Upper lobe of left lung (tissue), 6 donors: Measurements from ENCODE around the gene RBFOX2. TPM values are rescaled to one million over a fixed set of nuclear protein-coding genes. Genes with fewer than 3 reads are reported as not detected.

Experiments
- ATAC-seq, 2 donors: fragments of 200-7000 bp; cut with Tn5 transposase; one replicate each; pipeline ENCODE4 v1.9.1; 2022; ENCODE audit warnings: mild to moderate bottlenecking in 2 of 2, moderate library complexity in 2 of 2; ENCODE audit not compliant: low FRiP score in 2 of 2
- DNase-seq, 2 donors: peaks; one replicate each; pipeline ENCODE4 v3.0.0-alpha.2; 2019 to 2020
- H3K27ac ChIP-seq, 4 donors: fragments of 200-600 bp; sonication (generic); one replicate each; pipeline ENCODE4 v1.5.1; 2016 to 2019
- H3K27me3 ChIP-seq, 4 donors: fragments of 200-600 bp; sonication (generic); one replicate each; pipeline ENCODE4 v1.5.1; 2017 to 2019
- H3K36me3 ChIP-seq, 4 donors: fragments of 200-600 bp; sonication (generic); one replicate each; pipeline ENCODE4 v1.5.1; 2016 to 2019
- H3K4me1 ChIP-seq, 4 donors: fragments of 200-600 bp; sonication (generic); one replicate each; pipeline ENCODE4 v1.5.1; 2018 to 2019
- H3K4me3 ChIP-seq, 4 donors: fragments of 200-600 bp; sonication (generic); one replicate each; pipeline ENCODE4 v1.5.1; 2017 to 2019; ENCODE audit warnings: mild to moderate bottlenecking in 2 of 4, moderate library complexity in 1 of 4
- H3K9me3 ChIP-seq, 4 donors: fragments of 200-600 bp; sonication (generic); one replicate each; pipeline ENCODE4 v1.5.1; 2018 to 2019
- EP300 ChIP-seq, 4 donors: sonication (generic); formaldehyde crosslinking; IDR thresholded peaks; one replicate each; pipeline ENCODE4 v1.5.1; 2017; ENCODE audit warnings: antibody characterized with exemption in 4 of 4, control low read depth in 2 of 4
- POLR2A ChIP-seq, 4 donors: fragments of 450-650 bp; IDR thresholded peaks; one replicate each; pipeline ENCODE4 v1.5.1; 2016 to 2017; ENCODE audit warnings: antibody characterized with exemption in 4 of 4, mild to moderate bottlenecking in 2 of 4
- POLR2AphosphoS5 ChIP-seq, 2 donors: sonication (generic); formaldehyde crosslinking; IDR thresholded peaks; one replicate each; pipeline ENCODE4 v1.5.1; 2017; ENCODE audit warnings: antibody characterized with exemption in 2 of 2
- WGBS, 2 donors: methylation state at CpG; one replicate each; pipeline ENCODE4 v1.1.5; 2017 to 2018; 5-methylcytosine and 5-hydroxymethylcytosine counted together
- total RNA-seq, 6 donors: library from RNA; depleted of rRNA in 4 of 6; stranded (reverse); fragments of >200 nt in 4 of 6; gene quantifications; one replicate each; pipeline versions ENCODE4 v1.1.0 to v1.2.1, GENCODE V29; 2016 to 2021
- TF ChIP-seq, protein P1 (sequence below), 6 experiments: fragments of 450-650 bp in 4 of 6; fragments of 200-600 bp in 2 of 6; sonication (generic) in 2 of 6; IDR thresholded peaks; one replicate each; pipeline ENCODE4 v1.5.1; 2016 to 2019; ENCODE audit warnings: antibody characterized with exemption in 6 of 6
- donor health status: DM: no; HTN: no; CAD: no; lungs with moderate emphysema.
- donor health status: DM: no; HTN: yes; CAD: no; lungs with severe emphysema.

The RBFOX2 gene
- total RNA-seq, 6 donors from 2014 or later, result 47.8 to 86.4 (median 54.5) TPM

DNA sequence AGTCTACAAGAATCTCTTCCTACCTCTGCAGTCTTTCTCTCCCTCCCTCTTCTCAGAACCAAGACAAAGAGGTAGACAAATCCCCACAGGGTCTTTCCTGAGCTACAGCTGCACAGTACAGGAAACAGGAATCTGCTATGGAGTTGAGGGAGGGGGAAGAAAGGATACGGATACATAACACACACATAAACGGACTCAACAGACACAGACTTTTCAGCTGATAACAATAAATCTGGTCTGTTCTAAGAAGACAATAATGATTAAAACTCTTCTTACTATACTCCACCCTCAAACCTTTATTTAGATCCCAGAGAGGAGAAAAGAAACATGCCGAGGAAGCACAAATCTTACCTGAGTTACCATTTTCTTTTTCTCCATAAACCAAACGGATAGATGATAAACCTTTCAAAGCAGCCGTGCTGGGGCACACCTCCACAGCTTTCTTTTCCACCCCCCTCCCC, 188.8 kb downstream of the RBFOX2 start:
- Histone ChIP-seq H3K27me3 (no peaks in the 10 kb centered on the region), H3K36me3 (no peaks in the 10 kb centered on the region), H3K4me1 (peaks cover 32 to 56% (median 46%) of the 10 kb centered on the region in 4 donors), H3K9me3 (no peaks in the 10 kb centered on the region), H3K27ac (peak overlapping the region; percentile 50 to 87 (median 78)), H3K4me3 (peak overlapping the region; percentile 24 to 51 (median 46))
- ATAC-seq (peak in 1 of 2 donors; percentile 34), DNase-seq (no peak)
- WGBS, 2 donors, result 2% methylated on average over 5 of the region's 5 CpGs
- TF ChIP-seq, protein P1, sequence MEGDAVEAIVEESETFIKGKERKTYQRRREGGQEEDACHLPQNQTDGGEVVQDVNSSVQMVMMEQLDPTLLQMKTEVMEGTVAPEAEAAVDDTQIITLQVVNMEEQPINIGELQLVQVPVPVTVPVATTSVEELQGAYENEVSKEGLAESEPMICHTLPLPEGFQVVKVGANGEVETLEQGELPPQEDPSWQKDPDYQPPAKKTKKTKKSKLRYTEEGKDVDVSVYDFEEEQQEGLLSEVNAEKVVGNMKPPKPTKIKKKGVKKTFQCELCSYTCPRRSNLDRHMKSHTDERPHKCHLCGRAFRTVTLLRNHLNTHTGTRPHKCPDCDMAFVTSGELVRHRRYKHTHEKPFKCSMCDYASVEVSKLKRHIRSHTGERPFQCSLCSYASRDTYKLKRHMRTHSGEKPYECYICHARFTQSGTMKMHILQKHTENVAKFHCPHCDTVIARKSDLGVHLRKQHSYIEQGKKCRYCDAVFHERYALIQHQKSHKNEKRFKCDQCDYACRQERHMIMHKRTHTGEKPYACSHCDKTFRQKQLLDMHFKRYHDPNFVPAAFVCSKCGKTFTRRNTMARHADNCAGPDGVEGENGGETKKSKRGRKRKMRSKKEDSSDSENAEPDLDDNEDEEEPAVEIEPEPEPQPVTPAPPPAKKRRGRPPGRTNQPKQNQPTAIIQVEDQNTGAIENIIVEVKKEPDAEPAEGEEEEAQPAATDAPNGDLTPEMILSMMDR (IDR thresholded peaks at IDR 0.05), result no peak
- no peak for TF ChIP-seq EP300 (IDR thresholded peaks at IDR 0.05)
- no peak for TF ChIP-seq POLR2A (IDR thresholded peaks at IDR 0.05)
- TF ChIP-seq POLR2AphosphoS5 (IDR thresholded peaks at IDR 0.05), result no peak

DNA sequence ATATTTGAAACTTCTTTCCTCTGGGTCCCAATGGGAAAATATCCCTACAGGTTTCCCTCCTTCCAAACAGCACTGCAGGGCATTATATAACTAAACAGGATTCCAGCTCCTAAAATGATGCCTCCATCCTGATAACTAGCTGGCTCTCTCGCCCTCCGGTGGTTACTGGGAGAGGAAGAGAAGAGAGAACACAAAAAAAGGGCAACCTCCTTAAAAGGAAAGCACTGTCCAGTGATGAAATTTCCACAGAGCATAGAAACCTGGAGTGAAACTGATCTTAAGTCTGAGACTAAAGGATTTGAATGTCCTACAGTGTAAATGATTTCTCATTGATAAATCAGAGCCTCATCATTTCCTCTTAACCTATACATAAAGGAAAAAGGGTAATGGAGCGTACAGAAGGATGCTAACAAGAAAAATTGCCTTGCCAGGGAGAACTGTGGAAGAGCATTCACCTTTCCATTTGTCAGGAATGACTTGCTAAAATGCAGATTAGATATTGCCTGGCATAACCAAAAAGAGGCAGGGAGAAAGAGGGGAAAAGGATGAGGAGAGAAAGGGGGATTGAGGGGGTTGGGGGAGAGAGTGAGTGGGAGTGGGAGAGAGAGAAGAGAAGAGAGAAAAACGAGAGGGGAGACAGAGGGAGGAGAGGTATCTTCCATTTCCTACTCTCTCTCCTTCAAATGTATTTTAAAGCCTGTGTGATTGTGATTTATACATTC, 189.6 kb downstream of the RBFOX2 start:
- TF ChIP-seq, protein P1 (IDR thresholded peaks at IDR 0.05), result peak in 4 of 6 experiments; percentile 16 to 44 (median 20)
- TF ChIP-seq POLR2AphosphoS5 (IDR thresholded peaks at IDR 0.05), result no peak
- no peak for TF ChIP-seq EP300 (IDR thresholded peaks at IDR 0.05)
- no peak for TF ChIP-seq POLR2A (IDR thresholded peaks at IDR 0.05)
- peak overlapping the region in 3 of 4 donors; percentile 43 to 51 (median 50) for H3K4me3 ChIP-seq
- no peaks in the 10 kb centered on the region for H3K9me3 ChIP-seq
- ATAC-seq, result peak in 1 of 2 donors; percentile 37
- 15 to 16% methylated on average over 4 of the region's 4 CpGs for WGBS, 2 donors
- no peaks in the 10 kb centered on the region for H3K36me3 ChIP-seq
- peak overlapping the region; percentile 50 to 87 (median 78) for H3K27ac ChIP-seq
- no peak for DNase-seq
- H3K27me3 ChIP-seq, result no peaks in the 10 kb centered on the region
- peaks cover 41 to 62% (median 53%) of the 10 kb centered on the region in 4 donors for H3K4me1 ChIP-seq

DNA sequence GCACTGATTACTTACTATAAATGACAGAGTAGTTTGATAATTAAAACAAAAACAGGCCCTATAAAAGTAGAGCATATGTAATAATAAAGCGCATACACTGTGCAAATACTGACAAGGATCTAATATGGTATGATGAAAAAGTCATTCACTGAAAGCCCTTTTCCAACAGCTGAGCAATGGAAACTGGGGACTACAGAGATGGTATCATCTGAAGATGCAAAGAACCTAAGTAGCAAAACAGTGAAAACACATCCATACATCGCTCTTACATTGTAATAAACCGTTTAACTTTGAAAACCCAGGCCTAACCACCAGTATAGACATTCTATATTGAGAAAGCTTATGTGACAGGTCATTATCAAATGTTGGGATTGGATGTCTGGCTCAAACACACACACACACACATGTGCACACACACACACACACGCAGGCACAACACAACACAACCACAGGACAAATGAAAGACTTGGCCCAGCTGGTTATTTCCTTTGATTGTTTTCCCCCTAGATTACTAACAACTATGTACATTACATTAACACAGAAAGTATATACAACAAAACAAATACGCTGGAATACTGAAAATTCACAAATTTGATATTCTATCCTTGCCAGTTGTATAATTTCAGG, 191.4 kb downstream of the RBFOX2 start:
- DNase-seq (no peak), ATAC-seq (no peak)
- TF ChIP-seq POLR2AphosphoS5 (IDR thresholded peaks at IDR 0.05) (no peak), POLR2A (IDR thresholded peaks at IDR 0.05) (no peak), EP300 (IDR thresholded peaks at IDR 0.05) (no peak)
- TF ChIP-seq, protein P1 (IDR thresholded peaks at IDR 0.05), result no peak
- WGBS, 2 donors, result 67 to 71% methylated on average over 5 of the region's 5 CpGs
- Histone ChIP-seq H3K27me3 (no peaks in the 10 kb centered on the region), H3K27ac (no peak overlapping the region), H3K36me3 (no peaks in the 10 kb centered on the region), H3K4me1 (peaks cover 39 to 57% (median 47%) of the 10 kb centered on the region in 4 donors), H3K4me3 (no peak overlapping the region), H3K9me3 (no peaks in the 10 kb centered on the region)

DNA sequence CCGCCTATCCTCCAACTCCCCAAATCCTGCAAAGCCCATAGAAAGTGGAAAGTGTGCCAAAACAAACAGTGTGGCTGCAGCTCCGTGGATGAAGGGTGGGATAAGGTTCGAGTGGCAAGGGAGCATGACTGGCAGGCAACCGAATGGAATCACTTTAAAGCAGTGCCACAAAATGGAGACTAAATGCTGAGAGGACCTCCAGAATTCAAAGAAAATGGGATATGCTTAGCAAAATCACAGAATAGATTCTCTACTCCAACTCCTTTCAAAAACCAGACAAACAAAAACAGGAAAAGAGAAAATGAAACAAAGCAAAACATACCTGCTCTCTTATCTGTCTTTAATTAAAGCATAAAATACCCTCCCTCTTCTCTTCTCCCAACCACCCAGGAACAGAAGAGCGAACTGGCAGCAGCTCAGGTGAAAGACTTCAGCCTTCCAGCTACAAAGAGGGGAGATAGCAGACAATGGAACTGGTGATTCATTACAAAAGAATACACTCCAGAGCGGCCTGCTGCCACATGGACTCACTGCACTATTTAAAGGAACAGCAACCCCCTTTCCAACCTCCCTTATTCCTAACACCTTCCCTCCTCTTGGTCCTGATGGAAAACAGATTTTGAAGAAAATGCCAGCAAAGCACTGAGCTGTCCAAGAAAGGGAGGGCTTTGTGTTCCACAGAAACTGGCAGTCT, 192.5 kb downstream of the RBFOX2 start:
- 14 to 17% methylated on average over 6 of the region's 6 CpGs for WGBS, 2 donors
- Histone ChIP-seq H3K9me3 (no peaks in the 10 kb centered on the region), H3K4me3 (peak overlapping the region; percentile 1 to 35 (median 26)), H3K36me3 (no peaks in the 10 kb centered on the region), H3K27me3 (no peaks in the 10 kb centered on the region), H3K4me1 (peaks cover 39 to 57% (median 47%) of the 10 kb centered on the region in 4 donors), H3K27ac (peak overlapping the region; percentile 65 to 76 (median 72))
- TF ChIP-seq EP300 (IDR thresholded peaks at IDR 0.05) (no peak), POLR2AphosphoS5 (IDR thresholded peaks at IDR 0.05) (peak in 1 of 2 donors; percentile 6)
- peak; percentile 72 to 80 for ATAC-seq
- peak in 1 of 2 donors; percentile 55 for DNase-seq
